Prostate gland (tissue), 2 donors: ENCODE data around the gene MYBPC2.

Experiments used
- CTCF ChIP-seq, 4 experiments: fragments of 200-600 bp in 2 of 4; fragments of 450-650 bp in 2 of 4; sonication (generic) in 2 of 4; IDR thresholded peaks; 1 replicate in 3 of 4; 2 replicates in 1 of 4; pipeline ENCODE4 v1.5.1; 2016 to 2019; ENCODE audit warnings: antibody characterized with exemption in 4 of 4, mild to moderate bottlenecking in 2 of 4, moderate library complexity in 2 of 4
- POLR2A ChIP-seq: fragments of 450-650 bp; IDR thresholded peaks from one replicate; pipeline ENCODE4 v1.6.1; 2016; ENCODE audit warnings: antibody characterized with exemption, mild to moderate bottlenecking
- POLR2AphosphoS5 ChIP-seq: sonication (generic); formaldehyde crosslinking; IDR thresholded peaks from one replicate; pipeline ENCODE4 v1.6.1; 2017; ENCODE audit warnings: antibody characterized with exemption

- TF ChIP-seq CTCF (IDR thresholded peaks at IDR 0.05): no peak
- TF ChIP-seq POLR2A: no peak
- TF ChIP-seq POLR2AphosphoS5: no peak
These were observed 47.8 kb downstream of the MYBPC2 start for GRCh38 chr19:50480281-50481111.
